ENCODE results near the gene MMP15.
"Not testable (repeated sequence)": the region's sequence is repeated elsewhere in the genome, so short reads cannot be mapped to it uniquely, and the experiment has no call there.

The MMP15 gene

DNA sequence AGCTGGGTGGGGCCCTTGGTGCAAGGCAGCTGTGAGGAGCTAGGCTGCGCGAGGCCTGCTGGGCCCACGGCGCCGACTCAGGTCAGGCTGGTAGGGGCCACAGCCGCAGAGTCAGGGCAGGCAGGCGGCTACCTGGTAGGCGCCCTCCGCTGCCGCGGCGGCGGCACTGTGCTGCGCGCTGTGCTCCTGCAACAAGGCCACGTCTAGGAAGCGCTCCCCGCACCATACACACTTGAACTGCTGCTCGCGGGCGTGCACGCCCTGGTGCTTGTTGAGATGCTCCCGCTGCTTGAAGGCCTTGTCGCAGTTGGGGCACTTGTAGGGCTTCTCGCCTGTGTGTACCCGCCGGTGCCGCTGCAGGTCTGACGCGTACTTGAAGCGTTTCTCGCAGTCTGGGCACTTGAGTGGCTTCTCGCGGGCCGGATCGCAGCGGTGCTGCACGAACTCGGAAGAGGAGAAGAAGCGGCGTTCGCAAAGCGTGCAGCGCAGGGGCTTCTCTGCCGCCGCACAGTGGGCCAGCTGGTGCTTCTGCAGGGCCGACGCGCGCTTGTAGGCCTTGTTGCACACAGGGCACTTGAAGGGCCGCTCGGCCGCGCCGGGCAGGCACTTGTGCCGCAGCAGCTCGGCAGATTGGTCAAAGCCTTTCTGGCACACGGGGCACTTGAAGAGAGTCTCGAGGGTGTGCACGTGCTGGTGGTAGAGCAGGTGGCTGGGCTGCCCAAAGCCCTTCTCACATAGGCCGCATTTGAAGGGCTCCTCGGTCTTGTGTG is 29.0 kb upstream of the MMP15 start:
- no peak for DNase-seq (ENCODE audit: low spot score)

GRCh38 chr16:57997176-57997527 is 28.4 kb upstream of the MMP15 start:
- DNase-seq (ENCODE audit: low spot score): no peak

DNA sequence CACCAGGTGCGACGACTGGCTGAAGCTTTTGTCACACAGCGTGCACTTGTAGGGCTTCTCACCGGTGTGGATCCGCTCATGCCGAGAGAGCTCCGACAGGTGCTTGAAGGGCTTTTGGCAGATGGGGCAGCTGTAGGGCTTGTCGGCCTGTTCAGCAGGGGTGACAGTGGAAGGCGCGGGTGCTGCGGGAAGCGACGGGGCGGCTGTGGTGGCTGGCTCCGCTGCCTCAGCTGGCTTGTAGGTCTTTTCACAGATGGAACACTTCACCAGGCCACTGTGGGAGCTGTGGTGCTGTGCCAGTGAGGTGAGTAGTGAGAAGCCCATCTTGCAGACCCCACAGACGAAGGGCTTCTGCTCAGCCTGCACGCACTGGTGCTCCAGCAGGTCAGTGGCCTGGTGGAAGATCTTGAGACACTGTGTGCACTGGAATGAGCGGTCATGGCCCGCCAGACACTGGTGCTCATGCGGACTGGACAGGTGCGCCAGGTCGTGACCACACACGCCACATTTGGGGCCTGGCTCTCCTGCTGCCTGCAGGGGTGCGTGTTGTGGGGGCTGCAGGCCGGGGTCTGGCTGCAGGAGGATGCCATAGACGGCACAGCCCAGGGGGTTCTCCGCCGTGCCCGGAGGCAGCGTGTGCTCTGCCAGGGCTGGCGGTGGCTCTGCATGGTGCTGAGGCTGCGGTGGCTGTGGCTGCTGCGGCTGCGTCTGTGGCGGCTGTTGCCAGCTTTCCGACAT is 27.9 kb upstream of the MMP15 start:
- no peak for DNase-seq (ENCODE audit: low spot score)

GRCh38 chr16:57998486-57998885 is 27.1 kb upstream of the MMP15 start:
- DNase-seq (ENCODE audit: low spot score): no peak

GRCh38 chr16:57998992-57999365 is 26.6 kb upstream of the MMP15 start:
- DNase-seq (ENCODE audit: low spot score): no peak

- DNase-seq (ENCODE audit: low spot score): no peak
These were observed 26.1 kb upstream of the MMP15 start for GRCh38 chr16:57999366-57999970.

DNA sequence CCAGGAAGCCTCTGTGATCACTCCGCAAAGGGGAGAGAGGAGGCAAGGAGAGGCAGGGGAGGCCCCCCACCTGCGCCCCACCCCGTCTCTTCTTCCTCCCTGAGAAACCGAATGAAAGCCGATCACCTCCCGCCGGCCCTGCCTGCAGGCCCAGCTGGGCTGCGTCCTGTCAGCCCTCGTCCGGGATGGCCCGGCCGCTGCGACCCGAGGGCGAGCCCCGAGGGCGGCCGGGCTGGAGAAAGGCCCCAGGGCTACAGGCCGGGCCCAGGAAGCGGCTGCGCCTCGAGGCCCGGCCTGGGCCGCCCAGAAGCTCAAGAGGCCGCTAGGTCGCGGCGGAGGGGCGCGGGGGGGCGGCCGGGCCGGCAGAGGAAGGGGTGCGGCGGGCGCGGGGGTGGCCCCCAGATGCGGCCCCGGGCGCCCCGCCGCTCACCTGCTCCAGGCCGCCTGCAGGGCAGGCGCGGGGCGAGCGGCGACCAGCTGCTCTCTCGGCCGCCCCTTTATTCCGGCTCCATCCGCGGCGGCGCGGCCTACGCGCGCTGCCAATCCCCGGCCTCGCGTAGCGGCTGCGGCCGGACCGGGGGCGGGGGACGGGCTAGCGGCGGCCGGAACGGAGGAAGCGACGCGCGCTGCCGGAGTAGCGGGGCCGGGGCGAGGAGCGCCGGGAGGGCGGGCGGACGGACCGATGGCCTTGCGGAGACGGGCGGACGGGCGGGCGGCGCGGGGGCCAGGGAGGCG is 25.4 kb upstream of the MMP15 start, which contains the start of gene ZNF319:
Gene ZNF319 (minus strand): TSS at position 702 of the 735 bp plus-strand sequence. CDS start 2,407 bp downstream, outside the sequence.
- DNase-seq (ENCODE audit: low spot score): no peak

DNA sequence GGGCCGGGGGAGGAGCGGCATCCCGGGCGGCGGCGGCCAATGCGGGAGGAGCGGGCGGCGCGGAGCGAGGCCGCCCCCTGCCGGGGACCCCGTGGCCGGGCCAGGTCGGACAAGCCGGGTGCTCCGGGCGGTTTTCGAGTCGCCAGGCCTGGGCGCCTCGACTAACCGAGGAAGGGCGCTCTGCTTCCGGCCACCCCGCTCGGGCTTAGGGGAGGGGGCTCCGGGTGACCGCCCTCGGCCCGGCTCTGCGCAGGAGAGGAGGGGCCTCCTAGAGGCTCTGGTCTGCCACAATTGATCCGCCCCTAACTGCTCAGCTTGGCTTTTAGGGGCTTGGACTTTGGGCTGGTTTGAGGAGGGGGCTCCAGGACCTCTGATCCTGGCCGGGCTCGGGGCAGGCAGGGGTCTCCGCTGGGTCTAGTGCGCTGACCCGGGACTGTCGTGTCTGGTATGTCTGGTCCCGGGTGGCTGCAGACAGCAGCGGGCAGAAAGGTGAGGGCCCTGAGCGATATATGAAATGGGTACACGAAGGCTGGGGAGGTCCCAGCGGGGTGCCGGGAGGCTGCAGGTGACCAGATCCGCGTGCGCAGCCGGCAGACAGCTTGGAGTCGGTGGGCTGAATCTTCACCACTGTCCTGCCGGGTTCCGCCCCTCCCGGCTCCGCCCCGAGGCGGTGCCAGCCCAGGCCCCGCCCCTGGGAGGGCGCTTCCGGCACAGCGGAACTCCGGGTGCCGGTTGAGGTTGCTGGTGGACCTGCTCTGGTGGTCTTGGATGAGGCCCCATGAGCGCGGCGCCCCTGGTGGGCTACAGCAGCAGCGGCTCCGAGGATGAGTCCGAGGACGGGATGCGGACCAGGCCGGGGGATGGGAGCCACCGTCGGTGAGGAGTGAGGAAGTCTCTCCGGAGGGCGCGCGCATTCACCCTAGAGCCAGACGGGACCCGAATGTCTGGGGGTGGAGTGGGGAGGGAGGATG is 24.6 kb upstream of the MMP15 start, which contains the start of gene USB1:
Gene USB1 (plus strand): TSS at position 702 of the 971 bp plus-strand sequence. CDS start 77 bp downstream, at position 779.
- peak; percentile 82 for DNase-seq (ENCODE audit: low spot score)

DNA sequence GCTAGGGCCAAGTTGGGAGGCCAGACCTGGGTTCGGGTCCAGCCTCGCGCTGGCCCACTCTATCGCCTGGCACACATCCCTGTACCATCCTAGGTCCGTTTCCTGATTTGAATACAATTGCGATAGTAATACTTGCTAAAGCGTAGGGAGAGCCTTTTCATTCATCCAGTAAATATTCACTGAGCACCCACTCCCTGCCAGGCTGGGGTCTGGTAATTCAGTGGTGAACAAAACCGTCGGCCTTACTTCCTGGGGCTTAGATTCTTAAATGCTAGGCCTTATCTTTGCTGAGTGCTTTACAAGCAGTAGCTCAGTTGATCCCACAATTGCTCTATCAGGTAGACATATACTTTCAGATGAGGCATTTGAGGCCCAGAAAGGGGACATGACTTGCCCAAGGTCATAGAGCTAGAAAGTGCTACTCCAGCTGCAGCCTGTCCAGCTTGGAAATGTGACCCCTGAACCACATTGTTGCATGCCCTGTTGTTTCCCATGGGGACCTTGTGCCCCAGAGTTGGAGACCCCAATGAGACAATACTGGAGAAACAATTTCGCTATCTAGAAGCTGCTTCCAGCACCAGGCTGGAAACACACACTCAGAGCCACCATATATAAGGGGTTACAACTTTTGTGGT is 23.7 kb upstream of the MMP15 start:
- no peak for DNase-seq (ENCODE audit: low spot score)

DNA sequence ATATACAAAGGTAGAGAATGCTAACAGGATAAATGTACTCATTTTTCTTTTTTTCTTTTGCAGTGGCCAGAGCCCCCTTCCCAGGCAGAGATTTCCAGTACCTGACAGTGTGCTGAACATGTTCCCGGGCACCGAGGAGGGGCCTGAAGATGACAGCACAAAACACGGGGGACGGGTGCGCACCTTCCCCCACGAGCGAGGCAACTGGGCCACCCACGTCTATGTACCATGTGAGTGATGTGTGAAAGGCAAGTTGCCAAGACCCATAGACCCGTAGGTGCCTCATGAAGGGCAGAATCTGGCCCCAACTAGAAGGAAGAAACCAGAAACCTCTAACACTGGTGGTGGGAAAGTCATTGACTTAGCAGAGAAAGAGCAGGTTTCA is 23.1 kb upstream of the MMP15 start:
- DNase-seq (ENCODE audit: low spot score): no peak

- DNase-seq (ENCODE audit: low spot score): no peak
These were observed 22.6 kb upstream of the MMP15 start for GRCh38 chr16:58002936-58003335.

- DNase-seq (ENCODE audit: low spot score): not testable (repeated sequence)
These were observed 20.8 kb upstream of the MMP15 start for GRCh38 chr16:58004736-58005135.

GRCh38 chr16:58009856-58010416 is 15.6 kb upstream of the MMP15 start:
- no peak for DNase-seq (ENCODE audit: low spot score)

DNA sequence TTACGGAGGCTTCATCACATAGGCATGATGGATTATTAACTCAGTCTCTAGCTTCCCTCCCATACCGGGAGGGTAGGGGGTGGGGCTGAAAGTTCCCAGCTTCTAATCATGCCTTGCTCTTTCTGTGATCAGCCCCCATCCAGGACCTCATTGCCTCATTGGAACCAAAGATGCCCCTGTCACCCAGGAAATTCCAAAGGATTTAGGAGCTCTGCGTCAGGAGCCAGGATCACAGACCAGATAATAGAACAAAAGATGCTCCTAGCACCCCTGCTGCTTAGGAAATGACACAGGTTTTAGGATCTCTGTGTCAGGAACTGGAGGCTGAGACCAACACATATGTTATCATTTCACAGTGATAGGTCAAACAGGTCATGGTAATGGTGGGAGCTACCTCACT is 14.7 kb upstream of the MMP15 start:
- DNase-seq (ENCODE audit: low spot score): no peak

DNA sequence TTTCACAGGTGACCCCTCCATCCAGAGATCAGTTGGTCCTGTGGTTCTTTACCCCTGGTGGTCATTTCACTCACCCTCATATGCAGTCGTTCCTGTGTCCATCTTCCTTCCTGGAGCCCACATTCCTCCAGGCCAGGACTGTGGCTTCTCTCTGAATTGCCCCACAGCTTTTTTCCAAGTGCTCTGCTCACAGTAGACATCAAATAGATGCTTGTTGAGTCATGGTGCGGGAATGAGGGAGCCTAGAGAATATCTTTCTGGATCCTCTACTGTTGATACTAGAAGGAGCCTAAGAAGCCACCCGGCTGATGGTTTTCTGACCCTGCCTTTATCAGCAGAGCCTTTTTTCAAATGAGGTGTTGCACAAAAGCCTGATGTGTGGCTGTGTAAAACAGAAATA is 13.9 kb upstream of the MMP15 start:
- DNase-seq (ENCODE audit: low spot score): no peak

GRCh38 chr16:58012481-58012880 is 13.1 kb upstream of the MMP15 start:
- no peak for DNase-seq (ENCODE audit: low spot score)

- no peak for DNase-seq (ENCODE audit: low spot score)
These were observed 12.2 kb upstream of the MMP15 start for GRCh38 chr16:58013201-58013956.

DNA sequence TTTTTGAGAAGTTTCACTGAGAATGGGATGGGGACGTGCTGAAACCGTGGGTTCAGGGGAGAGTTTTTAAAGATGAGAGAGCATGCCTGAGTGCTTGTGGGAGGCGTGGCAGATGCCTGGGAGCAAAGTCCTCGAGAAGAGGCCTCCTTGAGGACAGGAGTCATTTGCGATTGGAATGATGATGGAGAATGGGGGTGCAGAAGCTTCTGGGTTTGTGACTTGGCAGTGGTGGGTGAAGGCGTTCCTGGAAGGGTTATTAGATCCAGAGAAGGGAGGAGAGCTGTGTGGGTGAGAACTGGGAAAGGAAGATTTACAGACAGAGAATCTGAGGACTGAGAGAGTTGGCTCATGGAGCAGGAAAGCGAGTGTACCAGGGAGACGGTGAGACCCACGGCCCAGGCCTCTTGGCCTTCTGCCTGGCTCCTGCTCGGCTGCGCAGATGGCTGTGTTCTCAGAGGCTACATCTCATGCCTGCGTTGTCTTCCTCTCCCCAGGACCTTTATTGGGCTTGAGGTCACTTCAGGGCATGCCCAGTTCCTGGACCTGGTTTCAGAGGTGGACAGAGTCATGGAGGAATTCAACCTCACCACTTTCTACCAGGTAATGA is 8.6 kb upstream of the MMP15 start:
- no peak for DNase-seq (ENCODE audit: low spot score)

DNA sequence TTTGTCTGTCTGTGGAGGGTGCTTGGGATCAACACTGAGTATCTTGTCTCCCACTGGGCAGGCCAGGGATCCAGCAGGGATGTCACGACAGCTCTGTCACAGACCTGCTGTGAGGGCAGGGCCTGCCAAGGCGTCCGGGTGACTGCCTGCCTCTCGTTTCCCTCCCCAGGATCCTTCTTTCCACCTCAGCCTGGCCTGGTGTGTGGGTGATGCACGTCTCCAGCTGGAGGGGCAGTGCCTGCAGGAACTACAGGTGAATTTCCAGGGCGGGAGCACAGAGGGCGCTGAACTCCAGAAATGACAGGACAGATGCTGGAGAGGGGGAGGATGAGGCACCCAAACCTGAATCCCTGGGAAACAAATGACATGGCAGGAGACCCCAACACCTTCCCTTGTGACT is 6.8 kb upstream of the MMP15 start:
- DNase-seq (ENCODE audit: low spot score): no peak
